GM23338 (cell line): ENCODE data around the gene HSDL2.

Source experiments
- POLR2AphosphoS5 ChIP-seq: IDR thresholded peaks from 2 replicates; pipeline ENCODE4 v1.6.1; 2016; ENCODE audit warnings: antibody characterized with exemption, low read depth
- REST ChIP-seq: IDR thresholded peaks from one replicate; pipeline ENCODE4 v1.6.1; 2018; ENCODE audit warnings: antibody characterized with exemption; ENCODE audit not compliant: unreplicated experiment

- TF ChIP-seq POLR2AphosphoS5 (no peak), REST (no peak)
These were observed 121.4 kb downstream of the HSDL2 start for GRCh38 chr9:112501287-112501686.
